D341Med (cell line): ENCODE data around the gene SART1.
"Not testable (repeated sequence)": the region's sequence is repeated elsewhere in the genome, so short reads cannot be mapped to it uniquely, and the experiment has no call there.

ENCODE experiments used
- DNase-seq: peaks from one replicate; pipeline ENCODE4 v3.0.0; 2012; ENCODE audit warnings: low spot score

SART1 gene

DNA sequence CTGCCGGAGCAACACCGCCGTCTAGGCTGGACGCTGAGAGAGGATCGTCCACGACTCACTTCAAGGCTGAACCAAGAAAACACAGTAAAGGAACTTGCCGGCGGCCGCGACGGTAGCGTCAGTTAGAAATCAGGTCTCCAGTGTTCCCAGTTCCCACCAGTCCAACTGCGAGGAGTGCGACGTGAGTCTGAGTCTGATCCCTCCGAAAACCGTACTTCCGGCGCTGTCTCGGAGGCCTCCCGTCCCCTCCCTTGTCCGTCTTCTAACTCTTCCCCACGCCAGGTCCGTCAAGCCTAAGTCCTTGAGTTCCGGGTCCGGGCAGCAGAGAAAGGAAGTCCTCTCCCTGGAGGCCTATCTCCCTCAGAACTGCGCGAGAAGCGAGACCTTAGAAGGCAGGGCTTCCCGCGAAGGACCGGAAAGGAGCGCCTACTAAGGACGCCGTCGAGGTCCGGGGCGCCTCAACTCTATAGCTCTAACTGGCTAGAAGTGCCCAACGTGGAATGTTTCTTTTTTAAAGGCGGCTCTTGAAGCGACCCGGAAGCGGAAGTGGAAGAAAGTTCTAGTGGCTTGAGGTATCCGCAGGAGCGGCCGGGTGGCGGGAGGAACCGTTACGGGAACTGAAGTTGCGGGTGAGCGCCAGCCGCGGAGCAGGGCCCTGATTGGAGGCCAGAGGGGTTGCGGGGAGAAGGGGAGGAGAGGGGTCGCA, 40.6 kb downstream of the SART1 start, which contains the start of the genes BANF1 and EIF1AD:
Gene BANF1, plus strand, starts transcription at position 562 of the 706 bp plus-strand sequence. CDS start 748 bp downstream, outside the sequence.
Gene EIF1AD, minus strand, starts transcription at position 216 of the 706 bp plus-strand sequence. CDS start 1,768 bp downstream, outside the sequence.
- DNase-seq = peak; percentile 89

DNA sequence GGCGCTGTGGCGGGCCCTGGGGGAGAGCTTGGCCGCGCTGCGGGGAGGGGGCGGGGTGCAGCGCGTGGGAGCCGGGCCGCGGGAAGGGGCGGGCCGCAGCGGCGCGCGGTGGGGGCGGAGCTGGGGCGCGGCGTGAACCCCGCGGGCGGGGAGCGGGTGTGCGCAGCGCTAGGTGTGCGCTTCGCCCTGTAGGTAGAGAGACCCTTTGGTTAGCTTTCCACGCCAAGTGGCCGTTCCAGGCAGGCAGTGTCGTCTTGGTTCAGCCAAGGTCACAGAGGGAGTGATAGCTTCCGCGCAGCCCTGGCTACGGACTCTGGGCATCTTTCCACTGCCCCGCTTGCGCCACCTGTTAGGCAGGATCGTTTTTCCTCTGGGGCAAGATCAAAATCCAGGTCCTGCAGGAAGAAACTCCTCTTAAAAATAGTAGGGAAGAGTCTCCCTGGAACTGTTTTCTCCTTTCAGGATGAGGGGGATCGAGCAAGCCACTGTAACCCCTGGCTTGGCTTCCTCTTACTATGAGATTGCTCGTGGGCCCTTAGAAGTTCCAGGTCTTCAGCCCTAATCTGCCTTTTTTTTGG, 41.2 kb downstream of the SART1 start:
- DNase-seq = peak; percentile 87

GRCh38 chr11:66003291-66003690, 41.8 kb downstream of the SART1 start:
- no peak for DNase-seq

DNA sequence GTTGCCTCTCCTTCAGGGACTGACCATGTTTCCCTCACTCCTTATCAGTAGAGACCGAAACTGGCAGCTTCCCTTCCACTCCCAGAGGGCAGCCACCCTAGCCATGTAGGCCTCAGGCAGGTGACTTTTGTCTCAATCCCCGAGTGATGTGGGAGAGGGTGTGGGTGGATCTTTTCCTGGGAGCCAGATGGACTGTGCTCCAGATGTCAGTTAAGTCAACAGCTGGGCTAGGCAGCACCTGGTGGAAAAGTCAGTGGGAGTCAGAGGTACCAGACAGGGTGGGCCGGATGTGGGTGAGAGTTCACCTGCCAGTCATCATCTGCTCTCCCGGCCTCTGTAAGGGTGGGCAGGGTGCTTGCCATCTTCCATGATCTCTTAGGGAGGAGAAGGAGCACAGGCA, 42.7 kb downstream of the SART1 start:
- DNase-seq = no peak

- no peak for DNase-seq
Observed at GRCh38 chr11:66006134-66006890, 44.8 kb downstream of the SART1 start.

GRCh38 chr11:66006891-66007176, 45.3 kb downstream of the SART1 start:
- DNase-seq = peak; percentile 24

- DNase-seq = peak; percentile 73
Observed at GRCh38 chr11:66007201-66007634, 45.7 kb downstream of the SART1 start.

GRCh38 chr11:66008095-66008467, 46.5 kb downstream of the SART1 start:
- DNase-seq = no peak

DNA sequence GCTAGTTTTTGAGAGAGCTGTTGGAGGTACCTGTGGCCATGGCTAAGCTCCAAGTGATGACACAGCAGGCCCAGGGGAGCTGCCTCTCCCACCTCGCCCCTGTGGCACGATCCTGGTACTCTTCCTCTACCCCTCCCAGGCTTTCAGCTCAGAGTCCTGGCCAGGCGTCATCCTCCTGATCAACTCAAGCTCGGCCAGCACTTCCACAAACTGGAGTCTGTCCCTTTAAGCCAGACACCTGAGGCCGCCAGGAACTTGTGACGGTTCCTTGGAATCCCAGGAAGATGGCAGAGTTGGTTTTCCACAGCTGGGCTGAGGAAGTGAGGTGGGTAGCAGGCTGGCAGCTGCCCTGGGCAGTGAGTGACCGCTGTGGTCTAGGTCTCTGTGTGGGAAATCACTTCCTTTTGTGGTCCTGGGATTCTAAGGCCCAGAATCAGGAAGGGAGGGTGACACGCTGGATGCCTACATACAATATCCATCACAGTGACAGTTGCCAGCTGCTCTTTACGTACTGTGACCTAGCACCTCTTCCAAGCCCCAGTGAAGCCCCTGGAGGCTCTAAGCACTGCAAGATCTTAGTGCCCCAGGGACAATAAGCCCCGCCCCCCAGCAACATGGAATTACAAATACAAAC, 47.1 kb downstream of the SART1 start:
- peak; percentile 53 for DNase-seq

DNA sequence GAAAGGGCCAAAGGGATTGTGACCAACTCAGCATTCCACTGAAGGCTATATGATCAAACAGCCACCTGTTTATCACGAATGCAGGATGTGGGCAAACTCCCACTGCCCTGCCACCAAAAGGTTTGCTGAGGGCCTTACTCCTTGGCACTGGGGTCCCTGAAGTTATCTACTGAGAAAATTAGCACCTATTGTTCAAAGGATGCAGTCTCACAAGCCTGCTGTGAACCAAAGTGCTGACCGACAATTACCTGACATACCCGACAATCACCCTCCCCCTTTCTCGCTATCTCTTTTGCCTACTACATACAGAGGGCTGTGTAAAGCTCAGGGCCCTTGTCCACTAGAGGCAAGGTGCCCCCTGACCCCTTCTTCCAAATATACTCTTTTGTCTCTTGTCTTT, 48.5 kb downstream of the SART1 start:
- not testable (repeated sequence) for DNase-seq

- no peak for DNase-seq
Observed at GRCh38 chr11:66011239-66011784, 49.8 kb downstream of the SART1 start.

- peak; percentile 28 for DNase-seq
Observed at GRCh38 chr11:66011785-66012303, 50.3 kb downstream of the SART1 start, which contains the start of gene CST6. TSS of gene CST6 (plus strand) at chr11:66012008. CDS start at chr11:66012045, 37 bp downstream.

GRCh38 chr11:66012371-66012945, 50.9 kb downstream of the SART1 start:
- no peak for DNase-seq

GRCh38 chr11:66012946-66013761, 51.6 kb downstream of the SART1 start:
- DNase-seq = no peak

GRCh38 chr11:66013762-66014100, 52.2 kb downstream of the SART1 start:
- DNase-seq = no peak

GRCh38 chr11:66014804-66015453, 53.4 kb downstream of the SART1 start:
- DNase-seq = no peak

- DNase-seq = no peak
Observed at GRCh38 chr11:66015454-66015881, 53.9 kb downstream of the SART1 start.

DNA sequence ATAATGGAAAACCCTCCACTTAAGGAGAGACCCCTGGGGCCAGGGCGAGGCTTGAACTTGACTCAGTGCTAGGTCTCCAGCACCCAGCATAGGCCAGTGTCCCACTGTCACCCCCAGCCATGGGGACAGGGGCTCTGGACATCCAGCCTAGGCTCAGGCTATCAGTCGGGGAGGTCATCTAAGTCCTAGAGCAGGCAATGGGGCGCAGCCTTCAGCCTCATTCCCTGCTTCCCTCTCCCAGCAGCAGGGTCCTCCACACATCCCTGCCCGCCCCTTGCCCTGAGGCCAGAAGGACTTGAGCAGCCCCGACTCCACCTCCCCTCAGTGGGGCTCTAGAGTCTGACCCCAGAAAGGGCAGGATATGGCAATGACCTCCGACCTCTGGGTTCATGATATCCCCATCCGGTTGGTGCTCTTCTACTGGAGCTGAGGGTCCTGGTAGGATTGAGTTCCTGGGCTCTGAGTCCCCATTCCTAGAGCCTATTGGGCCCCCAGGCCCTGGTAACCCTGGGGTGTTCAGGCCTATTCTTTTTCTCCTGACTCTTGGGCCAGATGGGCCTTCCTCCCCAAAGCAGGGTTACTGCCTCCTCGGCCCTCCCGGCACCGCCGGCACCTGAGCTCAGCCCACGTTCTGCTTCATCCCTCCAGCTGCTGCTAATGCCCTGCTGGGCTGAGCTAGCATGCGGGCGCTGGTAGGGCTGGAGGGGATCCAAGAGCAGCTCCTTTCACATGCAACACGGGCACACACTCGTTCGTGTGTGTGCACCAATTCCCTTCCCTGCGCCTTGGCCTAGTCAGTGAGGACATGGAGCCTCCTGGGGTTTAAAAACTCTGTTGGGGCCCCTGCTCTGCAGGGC, 54.6 kb downstream of the SART1 start:
- DNase-seq = no peak

GRCh38 chr11:66016793-66017177, 55.3 kb downstream of the SART1 start:
- no peak for DNase-seq
